A549 (cell line): ENCODE data around the gene STOML3. TPM values are rescaled to one million over a fixed set of nuclear protein-coding genes. Genes with fewer than 3 reads are reported as not detected.

Experiments used
- CHD2 ChIP-seq: fragments of 150-350 bp; IDR thresholded peaks from 2 replicates; pipeline ENCODE4 v1.6.1; 2014; ENCODE audit warnings: low read length; ENCODE audit not compliant: partially characterized antibody
- RNF2 ChIP-seq: fragments of 200-600 bp; sonication (generic); IDR thresholded peaks from 2 replicates; pipeline ENCODE4 v1.6.1; 2016; ENCODE audit warnings: low read depth, mild to moderate bottlenecking, antibody characterized with exemption, moderate library complexity, borderline replicate concordance
- polyA plus RNA-seq, 4 experiments: library from polyadenylated mRNA; depleted of rRNA in 3 of 4; stranded (reverse); fragments of >200 nt; fragmentation: RNase III in 1 of 4; extraction: RNeasy Plus Mini Kit Qiagen cat#74134 plus additional on column Dnase treatment in 1 of 4; gene quantifications; 2 replicates in 3 of 4; 3 replicates in 1 of 4; pipeline ENCODE4 v1.2.3, GENCODE V29; 2011 to 2017

The STOML3 gene
- polyA plus RNA-seq, 2 of the 4 experiments (the other 2 are of a cell fraction): not detected

DNA sequence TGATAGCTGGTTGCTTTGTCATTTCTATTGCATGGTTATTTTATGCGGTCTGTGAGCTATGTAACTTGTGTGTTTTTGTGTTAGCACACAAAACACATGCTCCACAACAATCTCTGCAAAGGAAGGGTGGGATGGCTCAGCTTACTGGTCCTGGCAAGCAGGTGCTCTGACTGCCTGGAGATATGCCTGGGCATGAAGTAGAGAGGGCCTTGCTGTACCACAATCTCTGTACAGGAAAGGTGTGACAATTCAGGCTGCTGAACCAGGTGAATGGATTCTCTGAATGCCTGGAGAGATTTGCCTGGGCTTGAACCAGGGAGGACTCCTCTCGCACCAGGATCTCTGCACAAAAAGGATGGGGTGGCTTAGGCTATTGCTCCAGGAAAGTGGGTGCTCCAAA lies 69.5 kb downstream of the STOML3 start (continued):
- TF ChIP-seq RNF2 (no peak), CHD2 (no peak)
- TF ChIP-seq, all 56 proteins: peak for 0

Other genes starting within 250 kb of the STOML3 start
- gene PROSER1, start 47.3 kb upstream of the STOML3 start, polyA plus RNA-seq (2011; rRNA removed): 19.0 and 24.3 TPM in 2 replicates
- gene PROSER1, start 47.3 kb upstream of the STOML3 start, polyA plus RNA-seq (2017; fragmentation: RNase III; extraction: RNeasy Plus Mini Kit Qiagen cat#74134 plus additional on column Dnase treatment): 9.9 to 10.5 TPM (median 10.2 TPM) in 3 replicates
- 9.3 and 13.7 TPM in 2 replicates for gene NHLRC3, start 47.6 kb upstream of the STOML3 start, polyA plus RNA-seq (2011; rRNA removed)
- 5.9 to 8.2 TPM (median 7.3 TPM) in 3 replicates for gene NHLRC3, start 47.6 kb upstream of the STOML3 start, polyA plus RNA-seq (2017; fragmentation: RNase III; extraction: RNeasy Plus Mini Kit Qiagen cat#74134 plus additional on column Dnase treatment)